Stimulated activated CD4-positive, alpha-beta T cell treated with anti-CD3 and anti-CD28 coated beads, TNF-alpha, amount 100 ng/mL, for 24 hours (primary cell): ENCODE measurements around the gene TRPM2.
"Not testable (repeated sequence)": the region's sequence is repeated elsewhere in the genome, so short reads cannot be mapped to it uniquely, and the experiment has no call there.

Source experiments
- DNase-seq, 3 experiments: peaks; one replicate each; pipeline ENCODE4 v3.0.0-alpha.2; 2020; ENCODE audit warnings: low read depth in 3 of 3

Gene TRPM2

DNA sequence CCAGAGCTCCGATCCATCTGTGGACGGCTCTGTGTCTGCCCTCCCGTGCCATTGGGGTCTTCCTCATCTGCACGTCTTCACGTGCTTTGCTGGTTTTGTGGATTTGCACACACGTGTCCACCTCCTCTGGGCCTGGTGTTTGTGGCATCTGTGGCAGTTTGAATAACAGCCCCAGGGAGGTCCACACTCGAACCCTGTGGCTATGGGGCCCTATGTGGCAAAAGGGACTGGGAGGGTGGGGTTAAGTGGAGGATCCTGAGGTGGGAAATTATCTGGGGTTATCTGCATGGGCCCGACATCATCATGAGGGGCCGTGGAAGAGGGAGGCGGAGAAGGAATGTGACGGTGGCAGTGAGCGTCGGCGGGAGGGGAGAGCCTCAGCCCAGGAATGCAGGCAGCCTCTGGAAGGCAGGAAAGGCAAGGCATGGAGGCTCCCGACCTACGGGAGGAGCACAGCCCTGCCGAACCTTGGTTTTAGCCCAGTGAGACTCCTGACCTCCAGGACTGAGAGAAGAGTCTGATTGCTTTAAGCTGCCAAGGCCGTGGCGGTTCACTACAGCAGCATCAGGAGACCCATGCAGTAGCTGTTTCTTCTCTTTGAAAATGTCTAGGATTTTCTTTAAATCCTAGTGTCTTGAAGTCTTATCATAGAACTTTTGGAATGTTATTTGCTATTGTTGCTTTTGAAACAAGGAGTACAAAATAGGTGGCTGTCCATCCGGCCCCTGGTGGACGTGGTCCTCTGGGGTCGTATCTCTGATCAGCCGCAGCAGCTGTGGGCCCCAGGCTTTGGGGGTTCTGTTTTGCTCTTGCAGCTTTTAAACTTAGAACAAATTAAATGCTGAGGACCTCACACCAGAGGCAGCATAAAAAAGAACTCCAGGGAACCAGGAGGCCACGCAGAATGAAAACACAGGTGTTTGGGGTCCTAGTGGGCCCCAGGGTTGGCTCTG is 61.9 kb downstream of the TRPM2 start:
- no peak for DNase-seq

DNA sequence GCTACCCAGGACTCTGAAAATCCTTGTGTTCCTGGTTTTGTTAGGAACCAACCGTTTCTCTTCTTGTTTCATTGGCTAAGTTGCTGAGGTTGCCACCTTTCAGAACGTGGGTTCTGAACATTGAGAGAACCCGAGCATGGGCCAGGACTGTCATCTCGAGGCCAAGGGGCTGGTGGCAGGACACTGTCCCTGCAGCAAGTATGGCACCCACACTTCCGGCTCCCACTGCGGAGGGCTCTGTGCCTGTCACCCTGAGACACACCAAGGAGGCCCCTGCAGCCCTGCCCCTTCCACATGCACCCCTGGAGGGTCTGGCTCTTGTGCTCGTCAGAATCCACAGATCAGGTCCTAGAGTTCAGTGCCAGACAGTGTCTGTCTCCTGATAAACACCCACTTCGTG is 62.8 kb downstream of the TRPM2 start:
- DNase-seq: no peak

- DNase-seq: not testable (repeated sequence)
Observed at GRCh38 chr21:44417621-44418107, 64.2 kb downstream of the TRPM2 start.

GRCh38 chr21:44418108-44418875 is 64.9 kb downstream of the TRPM2 start:
- no peak for DNase-seq

GRCh38 chr21:44418876-44419230 is 65.4 kb downstream of the TRPM2 start:
- DNase-seq: no peak

DNA sequence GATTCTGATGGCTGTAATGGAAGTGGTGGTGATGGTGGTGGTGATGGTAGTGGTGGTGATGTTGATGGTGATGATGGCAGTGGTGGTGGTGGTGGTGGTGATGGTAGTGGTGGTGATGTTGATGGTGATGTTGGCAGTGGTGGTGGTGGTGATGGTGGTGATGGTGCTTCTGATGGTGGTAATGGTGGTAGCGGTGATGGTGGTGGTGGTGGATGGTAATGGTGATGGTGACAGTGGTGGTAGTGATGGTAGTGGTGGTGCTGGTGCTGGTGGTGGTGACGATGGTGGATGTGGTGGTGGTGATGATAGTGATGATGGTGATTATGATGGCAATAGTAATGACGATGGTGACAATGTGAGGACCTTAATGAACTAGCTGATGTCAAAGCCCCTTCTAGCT is 66.3 kb downstream of the TRPM2 start:
- DNase-seq: no peak

DNA sequence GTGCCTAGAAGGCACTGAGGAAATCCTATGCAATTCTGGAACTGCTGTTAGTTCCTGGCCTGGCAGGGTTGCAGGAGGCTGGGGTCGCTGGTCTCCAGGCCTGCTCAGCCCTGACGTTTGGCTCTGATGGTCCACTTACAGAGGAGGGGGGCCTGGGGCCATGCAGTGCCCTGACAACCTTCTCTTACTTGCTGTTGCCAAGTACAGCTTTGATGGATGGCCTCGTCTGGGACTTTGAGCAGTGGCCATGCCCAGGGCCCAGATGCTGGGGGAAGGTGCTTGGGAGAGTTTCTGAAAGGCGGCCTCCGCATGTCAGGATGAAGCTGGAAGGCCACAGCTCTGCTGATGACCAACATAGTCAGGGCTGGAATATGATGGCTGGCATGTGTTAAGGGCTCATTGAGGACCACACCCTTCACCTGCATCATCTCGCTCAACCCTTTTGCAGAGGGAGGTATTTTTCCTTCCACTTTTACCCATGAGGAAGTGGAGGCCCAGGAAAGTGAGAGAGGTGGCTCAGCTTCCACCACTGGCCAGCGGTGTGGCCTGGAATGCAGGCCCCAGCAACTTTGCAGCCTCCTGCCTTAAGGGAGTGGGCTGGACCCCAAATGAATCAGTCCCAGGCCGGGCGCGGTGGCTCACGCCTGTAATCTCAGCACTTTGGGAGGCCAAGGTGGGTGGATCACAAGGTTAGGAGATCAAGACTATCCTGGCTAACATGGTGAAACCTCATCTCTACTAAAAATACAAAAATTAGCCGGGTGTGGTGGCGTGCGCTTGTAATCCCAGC is 67.2 kb downstream of the TRPM2 start:
- no peak for DNase-seq

GRCh38 chr21:44421901-44422840 is 68.8 kb downstream of the TRPM2 start:
- no peak for DNase-seq

DNA sequence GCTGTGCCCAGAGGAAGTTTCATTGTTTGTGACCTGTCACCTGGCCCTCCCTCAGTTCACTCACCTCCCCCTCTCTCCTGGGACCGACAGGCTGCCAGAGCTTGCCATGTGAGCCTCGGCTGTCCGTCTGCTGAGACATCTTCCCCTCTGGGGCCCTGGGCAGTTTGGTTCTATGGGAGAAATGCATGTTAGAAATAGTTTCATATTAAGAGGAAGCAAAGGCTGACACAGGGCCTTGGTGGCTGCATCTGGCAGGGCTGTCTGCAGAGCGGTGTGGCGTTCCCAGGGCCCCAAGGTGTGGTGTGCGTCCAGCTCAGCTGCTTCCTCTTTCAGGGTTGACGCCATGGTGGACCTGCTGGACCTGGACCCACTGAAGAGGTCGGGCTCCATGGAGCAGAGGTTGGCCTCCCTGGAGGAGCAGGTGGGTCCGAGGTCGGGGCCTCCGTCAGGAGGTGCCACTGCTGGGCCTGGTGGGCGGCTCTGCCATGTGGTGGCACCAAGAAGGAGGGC is 69.9 kb downstream of the TRPM2 start:
- no peak for DNase-seq

DNA sequence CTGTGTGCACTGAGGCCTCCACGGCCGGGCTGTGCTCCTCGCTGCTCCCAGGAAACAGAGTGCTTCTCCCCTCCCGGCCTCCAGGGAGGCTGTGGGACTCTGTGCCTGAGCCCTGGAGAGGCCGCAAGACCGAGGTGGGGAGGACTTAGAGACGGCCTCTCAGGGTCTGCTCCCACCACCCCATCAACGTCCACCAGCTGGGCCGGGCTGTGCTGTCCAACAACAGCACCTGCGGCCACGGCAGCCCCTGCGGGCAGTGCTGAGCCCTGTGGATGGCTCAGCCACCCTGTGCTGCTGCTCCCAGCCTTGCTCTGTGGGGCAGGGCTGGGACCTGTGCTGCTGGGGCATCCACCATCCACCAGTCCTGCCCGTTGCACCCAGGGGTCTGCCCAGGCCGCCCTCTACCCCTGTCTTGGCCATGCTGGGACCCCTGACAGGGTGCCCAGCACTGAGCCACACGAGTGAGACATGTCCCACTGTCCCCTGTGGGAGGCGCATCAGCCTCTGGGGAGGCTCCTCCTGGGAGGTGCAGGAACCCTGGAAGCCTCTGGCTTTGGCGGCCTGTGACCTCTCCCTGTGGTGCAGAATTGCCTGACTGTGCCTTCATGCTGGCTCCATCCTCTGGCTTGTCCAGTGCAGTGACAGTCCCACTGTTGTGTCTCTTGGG is 70.7 kb downstream of the TRPM2 start:
- no peak for DNase-seq

GRCh38 chr21:44424608-44425306 is 71.3 kb downstream of the TRPM2 start:
- DNase-seq: no peak

GRCh38 chr21:44425307-44425894 is 72.0 kb downstream of the TRPM2 start:
- no peak for DNase-seq

GRCh38 chr21:44425895-44426662 is 72.7 kb downstream of the TRPM2 start:
- no peak for DNase-seq

GRCh38 chr21:44426663-44427191 is 73.3 kb downstream of the TRPM2 start:
- no peak for DNase-seq

DNA sequence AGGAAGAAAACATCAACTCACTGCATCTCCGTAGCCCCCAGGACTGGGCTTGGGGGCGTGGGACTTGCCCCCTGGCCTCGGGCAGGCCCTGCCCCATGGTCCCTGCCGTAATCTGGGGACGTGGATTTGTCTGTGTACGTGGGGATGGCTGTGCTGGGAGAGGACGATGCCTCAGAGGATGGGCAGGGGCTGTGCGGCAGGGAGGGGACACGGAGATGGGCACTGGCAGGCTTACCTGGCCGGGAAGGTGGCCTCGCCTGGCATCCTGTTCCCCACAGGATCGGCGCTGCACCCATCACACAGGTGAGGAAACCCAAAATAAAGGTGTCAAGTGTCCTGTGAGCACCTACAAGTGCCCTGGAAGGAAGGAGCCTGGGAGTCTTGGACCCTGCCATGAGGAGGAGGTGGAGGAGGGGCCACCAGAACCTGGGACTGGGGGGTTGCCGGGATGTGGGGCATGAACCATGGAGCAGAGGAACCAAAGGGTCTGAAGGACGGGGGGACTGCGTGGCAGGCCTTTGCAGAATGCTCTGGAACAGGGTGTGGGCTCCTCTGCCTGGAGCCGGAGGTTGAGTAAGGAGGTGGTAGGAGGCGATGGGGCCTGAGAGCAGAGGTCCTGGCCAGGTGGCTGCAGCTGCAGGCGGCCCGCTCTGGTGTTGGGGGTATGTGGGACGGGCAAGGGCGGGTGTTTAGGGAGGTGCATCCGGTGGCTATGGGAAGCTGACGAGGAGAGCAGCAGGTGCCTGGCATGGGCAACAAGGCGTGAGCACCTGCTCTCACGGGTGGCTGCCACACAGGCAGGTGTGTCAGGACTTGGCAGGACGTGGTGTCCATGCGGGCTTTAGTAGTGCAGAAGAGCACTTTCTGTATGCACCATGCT is 74.1 kb downstream of the TRPM2 start:
- DNase-seq: no peak

GRCh38 chr21:44428281-44428960 is 75.0 kb downstream of the TRPM2 start:
- peak in 2 of 3 experiments; percentile 12 to 35 for DNase-seq
